Measurements from ENCODE around the gene ARID3B. TPM values are rescaled to one million over a fixed set of nuclear protein-coding genes. Genes with fewer than 3 reads are reported as not detected.
"Not testable (repeated sequence)": the region's sequence is repeated elsewhere in the genome, so short reads cannot be mapped to it uniquely, and the experiment has no call there.

ARID3B gene
- total RNA-seq, 1 donor from 2014 or later: 3.7 TPM

DNA sequence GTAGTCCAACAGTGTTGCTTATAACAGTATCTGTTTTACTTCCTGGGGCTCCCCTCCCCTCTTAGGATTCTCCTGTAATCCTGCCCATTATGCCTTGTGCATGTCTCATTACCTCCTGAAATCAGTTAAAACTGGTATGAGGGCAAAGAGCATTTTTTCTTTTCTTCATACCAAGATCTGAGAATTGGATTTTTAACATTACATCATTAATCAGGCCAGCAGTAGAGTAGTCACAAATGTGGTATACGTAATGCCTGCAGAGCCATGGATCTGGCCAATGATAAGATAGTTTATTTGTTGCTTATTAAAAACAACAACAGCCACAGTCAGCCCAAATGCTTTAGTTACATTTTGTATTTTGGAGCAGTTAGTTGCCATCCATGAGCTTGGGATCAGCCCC lies 23.2 kb downstream of the ARID3B start:
- DNase-seq (ENCODE audit: low spot score) (no peak), ATAC-seq (no peak)

DNA sequence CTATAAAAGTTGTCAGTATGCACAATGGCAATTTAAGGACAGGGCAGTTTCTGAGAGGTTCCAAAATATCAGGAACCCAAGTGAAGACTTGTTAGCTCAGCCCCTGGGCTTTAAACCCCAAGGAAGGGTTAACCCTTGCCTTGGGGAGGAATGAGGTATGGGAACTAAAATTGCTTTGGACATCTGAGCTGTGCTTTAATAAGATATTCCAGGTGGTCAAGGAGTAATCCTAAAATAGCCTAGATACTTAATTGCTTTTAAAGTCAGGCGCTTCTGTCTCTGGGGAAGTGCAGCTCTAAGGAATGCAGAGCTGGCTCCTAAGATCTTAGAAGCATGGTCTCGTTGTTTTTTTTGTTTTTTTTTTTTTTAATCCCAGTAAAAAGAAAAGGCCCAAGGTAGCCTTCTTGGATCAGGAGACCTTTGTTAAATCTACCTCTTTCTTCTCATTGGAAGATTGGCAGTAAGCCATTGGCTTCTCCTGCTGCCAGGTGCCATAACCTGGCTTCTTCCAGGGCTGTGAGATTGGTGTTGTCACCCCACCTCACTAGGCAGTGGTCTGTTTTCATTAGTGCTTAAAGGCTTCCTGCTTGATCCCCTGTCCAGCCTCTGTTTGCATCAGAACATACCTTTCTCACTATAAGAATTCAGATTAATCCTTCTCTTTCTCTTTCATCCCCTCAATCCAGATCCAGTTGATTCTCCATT lies 24.5 kb downstream of the ARID3B start:
- no peak for ATAC-seq
- DNase-seq (ENCODE audit: low spot score): no peak

DNA sequence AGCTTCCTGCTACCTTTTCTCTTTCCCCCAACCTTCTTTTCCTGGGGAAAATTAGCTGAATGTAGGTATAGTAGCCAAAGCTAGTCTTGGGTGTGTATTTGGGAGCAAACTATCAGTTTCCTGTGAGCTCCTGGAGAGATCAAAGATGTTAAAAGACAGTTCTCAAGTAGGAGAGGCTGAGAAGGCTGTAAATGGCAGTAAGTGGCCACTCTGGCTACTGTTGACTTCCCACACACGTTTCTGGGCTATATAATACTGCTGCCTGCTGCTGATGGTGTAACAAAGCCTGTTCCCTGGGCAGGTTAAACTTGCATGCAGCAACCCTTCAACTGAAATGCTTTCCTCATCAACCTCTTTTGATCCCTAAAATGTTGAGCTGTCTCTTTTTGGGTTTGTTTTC lies 27.6 kb downstream of the ARID3B start:
- no peak for DNase-seq (ENCODE audit: low spot score)
- no peak for ATAC-seq

DNA sequence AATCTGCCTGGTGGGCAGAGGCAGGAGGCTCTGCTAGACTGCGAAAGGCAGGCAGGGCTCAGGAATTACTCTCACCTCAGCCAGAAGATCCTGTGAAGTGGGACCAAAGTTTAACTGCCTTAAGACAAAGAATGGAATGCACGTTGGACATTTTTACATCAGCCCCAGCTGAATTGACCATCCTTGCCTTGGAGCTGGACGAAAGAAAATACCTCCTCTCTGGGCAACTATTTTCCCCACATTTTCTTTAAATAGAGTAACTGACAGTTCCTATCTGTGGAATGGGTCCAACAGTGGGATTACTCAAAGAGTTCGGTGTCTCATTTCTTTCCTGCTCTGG lies 28.7 kb downstream of the ARID3B start:
- no peak for ATAC-seq
- DNase-seq (ENCODE audit: low spot score): no peak

DNA sequence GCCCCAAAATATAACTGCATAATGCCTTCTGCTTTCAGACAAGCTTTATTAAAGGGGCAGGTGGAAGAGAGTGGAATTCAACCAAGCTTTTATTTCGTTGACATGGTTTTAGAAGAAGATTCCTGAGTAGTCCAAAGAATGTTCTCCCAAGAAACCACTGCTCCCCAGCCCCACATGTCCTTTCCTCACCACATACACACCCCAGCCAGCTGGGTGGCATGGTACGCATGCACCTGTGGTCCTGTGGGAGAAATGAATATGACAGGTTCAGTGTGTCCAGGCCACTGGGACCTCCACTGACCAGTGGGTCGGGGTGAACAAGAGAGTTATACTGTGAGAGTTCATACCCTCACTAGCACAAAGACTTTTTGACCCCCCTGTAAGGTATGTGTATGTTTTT lies 30.2 kb downstream of the ARID3B start:
- DNase-seq (ENCODE audit: low spot score) (no peak), ATAC-seq (no peak)

DNA sequence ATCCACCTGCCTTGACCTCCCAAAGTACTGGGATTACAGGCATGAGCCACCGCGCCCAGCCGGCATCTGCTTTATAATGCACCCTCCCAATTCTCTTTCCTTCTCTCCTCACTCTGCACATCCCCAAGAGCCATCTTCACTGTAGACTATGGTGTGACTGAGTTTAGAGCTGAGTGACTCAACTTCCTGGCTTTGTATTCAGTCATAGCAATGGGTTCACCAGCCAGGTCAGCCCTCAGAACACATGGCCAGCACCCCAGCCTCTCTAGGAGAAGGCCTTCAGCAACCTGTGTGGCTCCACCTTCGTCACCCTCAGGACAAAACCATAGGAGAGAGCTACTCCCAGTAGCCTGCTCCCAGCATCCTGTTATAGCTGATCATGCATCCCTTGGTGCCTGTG lies 33.0 kb downstream of the ARID3B start:
- no peak for ATAC-seq

DNA sequence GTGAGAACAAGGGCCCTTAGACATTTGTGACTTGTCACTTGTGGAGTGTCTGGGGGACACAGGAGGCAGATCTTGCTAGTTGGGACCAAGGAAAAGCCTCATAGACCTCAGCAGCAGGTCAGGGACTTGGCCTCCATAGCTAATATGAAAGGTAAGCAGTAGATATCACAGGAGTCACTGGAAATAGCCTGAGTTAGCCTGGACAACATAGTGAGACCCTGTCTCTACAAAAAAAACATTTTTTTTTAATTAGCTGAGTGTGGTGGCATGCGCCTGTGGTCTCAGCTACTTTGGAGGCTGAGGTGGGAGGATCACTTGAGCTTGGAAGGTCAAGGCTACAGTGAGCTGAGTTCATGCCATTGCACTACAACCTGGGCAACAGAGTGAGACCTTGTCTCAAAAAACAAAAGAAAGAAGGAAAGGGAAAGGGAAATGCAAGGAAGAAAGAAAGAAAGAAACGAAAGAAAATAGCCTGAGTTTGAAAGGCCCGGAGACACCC lies 37.5 kb downstream of the ARID3B start:
- DNase-seq (ENCODE audit: low spot score): no peak
- no peak for ATAC-seq

More for the DNA sequence above, 33.0 kb downstream of the ARID3B start:
- no peak for DNase-seq (ENCODE audit: low spot score)

DNA sequence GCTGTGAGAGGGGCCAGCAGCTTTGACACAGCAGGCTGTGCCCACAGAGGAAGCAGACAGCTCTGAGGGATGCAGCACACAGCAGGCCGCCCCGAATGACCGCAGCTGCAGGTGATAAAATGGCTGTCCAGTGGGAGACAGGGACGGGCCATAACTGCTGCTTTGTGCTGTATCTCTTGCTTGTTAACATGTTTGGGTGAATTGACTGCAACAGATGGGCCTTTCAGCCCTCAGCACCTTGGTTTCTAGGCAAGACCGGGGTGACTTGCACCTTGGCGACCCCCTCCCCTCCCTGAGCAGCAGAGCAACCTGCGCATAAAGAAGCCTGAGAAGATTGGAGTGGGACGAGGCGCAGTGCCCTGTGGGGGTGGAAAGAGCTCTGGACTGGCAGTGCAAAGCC lies 38.0 kb downstream of the ARID3B start:
- no peak for ATAC-seq

DNA sequence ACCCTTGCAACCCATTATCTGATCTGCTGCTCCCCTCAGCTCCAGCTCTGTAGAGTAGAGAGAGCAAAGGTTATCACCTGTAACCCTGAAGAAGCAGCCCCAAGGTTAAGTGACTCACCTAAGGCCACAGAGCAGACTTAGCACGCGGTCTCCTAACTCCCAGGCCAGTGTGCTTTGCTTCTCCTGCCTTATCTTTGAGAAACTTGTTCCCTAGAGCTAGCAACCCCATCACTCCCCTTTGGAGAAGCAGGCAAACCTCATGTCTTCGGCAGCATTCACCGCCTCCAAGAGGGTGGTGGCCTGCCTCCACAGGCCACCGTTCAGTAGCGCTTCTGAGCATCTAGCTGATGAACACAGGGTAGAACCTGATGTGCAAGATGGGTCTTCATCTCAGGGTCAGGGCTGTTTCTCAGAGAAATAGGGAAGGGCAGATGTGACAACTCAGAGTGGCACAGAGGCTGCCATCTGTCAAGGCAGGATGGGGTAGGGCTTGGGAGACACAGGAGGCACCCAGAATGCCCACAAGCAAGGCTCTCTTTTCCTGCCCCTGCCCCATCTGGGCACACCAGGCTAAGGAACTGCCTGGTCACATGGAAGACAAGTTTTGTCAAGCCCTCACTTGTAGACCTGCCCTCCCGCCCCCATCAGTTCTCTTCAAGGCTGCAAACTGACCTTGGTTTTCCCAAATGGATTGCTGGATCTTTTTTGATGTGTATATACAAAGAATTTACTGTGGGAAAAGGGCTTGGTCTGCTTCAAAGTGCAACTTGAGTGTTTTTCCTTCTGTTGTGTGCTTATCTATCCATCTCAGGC lies 39.7 kb downstream of the ARID3B start:
- DNase-seq (ENCODE audit: low spot score) (no peak), ATAC-seq (no peak)

More for the DNA sequence above, 38.0 kb downstream of the ARID3B start:
- no peak for DNase-seq (ENCODE audit: low spot score)

DNA sequence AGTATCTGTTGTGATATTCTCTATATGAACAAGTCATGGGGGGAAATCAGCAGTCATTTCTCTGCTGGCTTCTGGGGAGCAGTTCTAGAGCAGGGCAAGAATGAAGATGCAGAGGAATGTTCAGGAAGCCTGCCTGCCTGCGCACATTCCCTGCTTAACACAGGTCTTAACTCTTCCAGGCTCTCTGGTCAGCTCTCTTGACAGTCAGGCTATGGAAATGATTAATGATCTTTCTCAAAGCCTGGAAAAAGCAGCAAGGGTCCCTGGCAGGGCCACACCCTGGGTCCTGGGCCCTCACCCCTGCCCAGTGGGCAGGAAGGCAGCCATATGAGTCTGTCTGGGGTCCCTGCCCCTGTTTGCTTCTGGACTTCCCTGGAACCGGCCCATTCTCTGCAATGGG lies 43.2 kb downstream of the ARID3B start:
- no peak for DNase-seq (ENCODE audit: low spot score)
- ATAC-seq: no peak

DNA sequence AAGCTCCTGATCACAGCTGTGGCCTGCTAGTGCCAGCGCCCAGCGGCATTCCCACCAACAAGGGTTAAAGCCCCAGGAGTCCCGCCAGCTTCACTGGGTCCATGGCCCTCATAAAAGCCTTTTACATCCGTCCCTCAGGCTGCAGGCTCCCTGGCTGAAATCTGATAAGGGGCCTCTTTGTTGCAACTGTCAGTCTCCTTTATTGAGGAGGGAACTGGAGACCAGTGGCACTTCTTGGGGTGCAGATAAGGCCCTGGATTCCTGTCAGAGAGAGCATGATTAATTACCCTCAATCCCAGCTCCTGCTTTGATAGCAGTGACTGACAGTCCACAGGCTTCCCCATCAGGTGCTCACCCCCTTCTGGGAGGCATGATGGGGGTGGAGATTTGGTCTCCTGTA lies 43.8 kb downstream of the ARID3B start:
- no peak for DNase-seq (ENCODE audit: low spot score)
- no peak for ATAC-seq

DNA sequence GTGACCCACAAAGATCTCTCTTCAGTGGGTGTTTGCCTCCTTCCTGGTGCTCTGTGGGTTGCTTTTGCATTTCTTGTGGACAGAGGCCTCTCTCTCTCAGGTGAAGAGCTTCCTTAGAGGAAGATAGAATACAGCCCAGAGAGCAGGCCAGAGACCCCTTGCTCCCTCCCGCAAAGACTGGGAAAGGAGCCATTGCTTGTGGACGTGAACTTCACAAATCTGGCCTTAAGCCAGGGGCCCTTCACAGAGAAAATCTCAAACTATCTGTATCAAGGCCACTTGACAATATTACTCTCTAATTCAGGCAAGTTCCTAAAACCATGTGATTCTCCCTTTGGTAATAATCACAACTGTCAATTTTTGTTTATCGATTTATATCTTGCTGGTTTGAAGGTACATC lies 44.2 kb downstream of the ARID3B start:
- DNase-seq (ENCODE audit: low spot score) (no peak), ATAC-seq (no peak)

DNA sequence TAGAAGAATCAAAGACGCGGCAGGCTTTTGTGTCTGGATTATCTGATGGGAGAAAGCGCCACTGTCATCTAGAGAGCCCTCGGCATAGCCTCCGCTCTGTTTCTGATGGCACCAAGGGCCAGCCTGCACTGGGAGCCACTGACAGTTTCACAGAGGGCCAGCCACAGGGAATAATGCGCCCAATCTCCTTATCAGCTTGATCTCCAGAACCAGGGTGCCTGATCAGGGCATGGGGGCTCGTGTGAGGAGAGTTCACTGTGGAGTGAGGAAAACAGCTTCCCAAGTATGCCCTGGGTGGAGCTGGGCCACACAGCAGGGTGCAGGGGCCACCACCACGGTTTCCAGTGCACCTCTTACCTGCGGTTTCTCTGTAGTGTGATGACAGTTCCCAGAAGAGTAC lies 44.8 kb downstream of the ARID3B start:
- no peak for DNase-seq (ENCODE audit: low spot score)
- no peak for ATAC-seq

DNA sequence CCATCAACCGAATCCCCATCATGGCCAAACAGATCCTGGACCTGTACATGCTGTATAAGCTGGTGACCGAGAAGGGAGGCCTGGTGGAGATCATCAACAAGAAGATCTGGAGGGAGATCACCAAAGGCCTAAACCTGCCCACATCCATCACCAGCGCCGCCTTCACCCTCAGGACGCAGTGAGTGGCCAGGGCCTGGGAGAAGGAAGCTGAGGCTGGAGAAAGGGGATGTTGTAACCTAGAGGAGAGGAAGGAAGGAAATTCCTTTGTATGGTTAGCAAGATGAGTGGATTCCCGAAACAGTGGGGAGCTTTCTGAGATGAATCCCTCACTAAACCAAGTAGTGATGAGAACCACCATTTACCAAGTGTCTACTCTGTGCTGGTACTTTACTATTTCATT lies 48.8 kb downstream of the ARID3B start:
- DNase-seq (ENCODE audit: low spot score) (no peak), ATAC-seq (no peak)

DNA sequence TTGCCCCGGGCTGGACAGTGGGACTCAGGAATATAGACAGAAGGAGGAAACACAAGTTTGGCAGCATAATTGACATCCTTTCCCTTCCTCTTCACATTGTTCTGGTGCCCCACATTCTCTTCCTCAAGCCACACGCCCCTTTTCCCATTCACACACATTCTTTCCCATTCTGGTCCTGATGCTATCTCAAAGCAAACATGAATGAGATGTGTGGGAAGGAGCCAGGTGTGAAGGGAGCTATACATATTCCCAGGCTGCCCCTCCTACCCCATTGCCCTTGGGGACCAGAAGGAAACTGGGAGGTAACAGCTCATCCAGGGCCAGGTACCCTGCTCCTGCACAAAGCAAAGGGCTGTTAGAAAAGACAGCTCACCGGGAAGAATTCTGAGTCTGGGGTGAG lies 51.2 kb downstream of the ARID3B start:
- DNase-seq (ENCODE audit: low spot score) (no peak), ATAC-seq (no peak)

DNA sequence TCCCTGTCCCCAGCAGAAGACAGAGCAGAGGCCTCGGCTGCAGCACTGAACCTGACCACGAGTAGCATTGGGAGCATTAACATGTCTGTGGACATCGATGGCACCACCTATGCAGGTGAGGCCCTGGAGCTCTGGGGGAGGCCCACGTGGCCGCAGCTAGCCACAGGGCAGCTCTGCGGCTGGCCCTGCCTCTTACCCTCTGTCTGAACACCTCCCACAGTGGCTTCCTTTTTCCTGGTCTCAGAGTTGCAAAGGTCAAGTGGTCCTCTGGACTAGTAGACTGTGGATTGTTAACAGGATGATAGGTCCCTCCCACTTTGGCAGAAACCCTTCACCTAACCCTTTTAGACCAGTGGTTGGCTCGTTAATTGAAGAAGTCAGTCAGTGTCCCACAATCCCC lies 52.1 kb downstream of the ARID3B start:
- ATAC-seq: no peak
- DNase-seq (ENCODE audit: low spot score): no peak

DNA sequence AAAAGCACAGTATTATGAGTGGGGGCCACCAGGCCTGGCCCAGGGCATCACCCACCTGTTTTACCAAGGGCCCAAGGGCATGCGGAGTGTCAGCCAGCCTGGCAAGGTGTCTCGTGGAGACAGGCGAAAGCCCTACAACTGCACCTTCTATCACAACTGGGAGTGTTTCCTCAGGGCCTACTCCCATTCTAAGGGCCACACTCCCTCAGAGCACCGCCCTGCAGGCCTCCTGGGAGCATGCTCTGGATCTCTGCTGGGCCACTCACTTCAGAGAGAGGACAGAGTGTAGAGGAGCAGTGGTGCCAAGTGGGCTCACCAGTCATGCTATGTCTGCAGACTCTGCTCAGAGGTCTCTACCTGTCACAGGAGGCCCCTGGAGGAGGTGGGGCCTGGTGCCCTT lies 53.4 kb downstream of the ARID3B start:
- no peak for DNase-seq (ENCODE audit: low spot score)
- no peak for ATAC-seq

DNA sequence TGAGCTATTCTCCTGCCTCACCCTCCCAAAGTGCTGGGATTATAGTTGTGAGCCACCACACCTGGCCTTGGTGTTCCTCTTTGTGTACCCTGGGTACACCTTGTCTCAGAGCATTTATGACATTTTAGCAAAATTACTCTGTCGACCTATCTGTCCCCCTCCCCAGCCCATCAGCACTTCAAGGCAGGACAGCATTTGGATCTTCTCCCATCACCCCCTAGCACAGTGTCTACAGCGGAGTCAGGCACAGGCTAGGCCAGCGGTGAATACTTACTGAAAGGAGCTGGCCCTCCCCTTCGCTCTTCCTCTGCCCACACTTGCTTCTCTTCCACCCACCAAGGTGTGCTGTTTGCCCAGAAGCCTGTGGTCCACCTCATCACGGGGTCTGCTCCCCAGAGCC lies 54.3 kb downstream of the ARID3B start:
- DNase-seq (ENCODE audit: low spot score) (no peak), ATAC-seq (no peak)

DNA sequence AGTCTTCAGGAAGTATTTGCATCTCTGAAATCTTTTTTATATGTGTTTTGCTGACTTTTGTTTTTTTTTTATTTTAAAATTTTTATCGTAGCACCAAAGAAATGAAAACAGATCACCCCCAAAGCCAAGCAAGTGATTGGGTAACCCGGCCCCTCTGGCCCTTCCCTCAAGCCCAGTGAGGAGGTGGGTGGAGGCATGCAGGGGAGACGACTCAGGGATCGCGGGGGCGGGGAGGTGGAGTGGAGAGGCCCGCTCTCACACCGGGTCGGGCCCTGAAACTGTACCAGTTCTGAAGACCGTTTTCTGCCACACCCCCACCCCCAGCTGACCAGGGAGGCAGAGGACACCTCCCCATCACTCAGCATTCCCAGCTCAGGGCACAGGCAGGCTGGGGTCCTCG lies 55.7 kb downstream of the ARID3B start:
- not testable (repeated sequence) for ATAC-seq; DNase-seq (ENCODE audit: low spot score)

DNA sequence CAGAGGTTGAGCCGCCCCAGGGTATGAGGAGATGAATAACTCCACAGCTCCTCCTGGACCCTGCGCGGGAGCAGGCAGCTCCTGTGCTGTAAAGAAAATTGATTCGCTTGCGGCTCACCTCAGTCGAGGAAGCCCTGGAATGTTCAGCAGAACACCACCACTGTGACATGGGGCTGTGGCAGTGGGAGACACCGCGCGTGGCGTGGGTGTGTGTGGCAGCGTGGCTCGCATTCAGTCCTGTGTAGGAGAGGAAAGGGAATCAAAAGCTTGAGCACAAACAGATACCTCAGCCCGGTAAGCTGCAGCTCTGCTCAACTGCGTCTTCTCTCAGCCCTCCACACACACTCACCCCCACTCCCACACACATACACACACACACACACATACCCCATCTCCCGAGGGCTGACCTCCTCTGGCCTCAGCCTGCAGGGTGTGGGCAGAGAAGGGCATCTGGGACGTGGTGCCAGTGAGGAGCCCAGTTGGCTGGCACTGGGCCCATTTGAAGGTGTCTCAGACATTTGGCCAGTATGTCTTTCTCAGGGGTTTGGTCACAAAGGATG lies 56.2 kb downstream of the ARID3B start:
- not testable (repeated sequence) for DNase-seq (ENCODE audit: low spot score); ATAC-seq

DNA sequence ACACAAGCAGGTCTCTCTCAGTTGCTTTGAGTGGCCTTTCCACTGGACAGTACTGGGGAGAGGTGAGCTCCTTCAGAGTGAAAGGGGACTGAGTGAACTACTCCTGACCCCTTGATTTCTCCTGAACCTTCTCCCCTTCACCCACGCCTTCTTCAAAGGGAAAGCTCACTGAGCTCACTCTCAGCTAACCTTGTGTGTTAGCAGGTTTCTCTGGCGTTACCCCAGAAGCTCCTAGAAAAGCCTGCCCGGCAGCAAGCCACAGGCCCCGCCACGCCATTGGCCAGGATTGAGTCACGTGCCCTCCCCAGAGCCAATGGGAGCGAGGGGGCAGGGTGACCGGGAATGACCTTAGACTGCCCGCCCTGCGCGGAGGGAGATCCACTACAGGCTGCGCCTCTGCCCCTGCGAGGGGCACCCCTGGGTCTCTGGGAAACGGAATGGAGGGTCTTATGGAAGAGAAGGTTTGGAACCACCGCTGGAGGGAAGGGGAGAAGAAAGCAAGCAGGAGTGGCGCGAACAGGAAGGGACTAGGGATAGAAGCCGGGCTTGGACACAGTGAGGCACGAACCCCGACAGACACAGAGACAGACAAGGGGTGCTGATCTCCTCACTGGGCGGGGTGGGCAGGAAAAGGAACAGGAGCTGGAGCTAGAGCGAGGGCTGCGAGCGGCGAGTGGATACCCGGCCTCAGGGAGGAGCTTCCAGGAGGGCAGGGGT lies 57.3 kb downstream of the ARID3B start:
- ATAC-seq (peak; percentile 96), DNase-seq (ENCODE audit: low spot score) (peak; percentile 97)

Measured in left lobe of liver (tissue), 2 donors.